ENCODE measurements around the gene CLTCL1.
"Not testable (repeated sequence)": the region's sequence is repeated elsewhere in the genome, so short reads cannot be mapped to it uniquely, and the experiment has no call there.

Gene CLTCL1

GRCh38 chr22:19291580-19292457, at the start of gene CLTCL1:
Gene CLTCL1, minus strand, starts transcription at chr22:19291719. Its CDS starts 78 bp downstream, at chr22:19291641.
- ChIA-PET CTCF (interaction anchor here (0.9 kb wide), 1 partner anchor 13 kb away, joined by 4 read pairs; no protein-coding TSS in a partner anchor), POLR2A (interaction anchor here (0.6 to 3.0 kb wide), 21 partner anchors 8 to 413 kb away, joined by 3 to 20 read pairs (median 4); partner anchors contain the start of genes CDC45, ESS2 and SLC25A1)
- peak; percentile 100 for DNase-seq (ENCODE audit: extremely low spot score)
- peak; percentile 80 for TF ChIP-seq L3MBTL2 (conservative IDR thresholded peaks at IDR 0.05)
- TF ChIP-seq ELF4 (IDR thresholded peaks at IDR 0.05) = 0 out of 2 replicates have a peak, but pooled peaks have one; percentile 27
- TF ChIP-seq SP1 (IDR thresholded peaks at IDR 0.05) = peak; percentile 75
- no peak for TF ChIP-seq LEF1 (IDR thresholded peaks at IDR 0.05; ENCODE audit: borderline replicate concordance)
- no peak for TF ChIP-seq NFRKB (IDR thresholded peaks at IDR 0.05)
- TF ChIP-seq ARNT (IDR thresholded peaks at IDR 0.05) = 0 out of 2 replicates have a peak, but pooled peaks have one; percentile 45
- TF ChIP-seq HDGF (IDR thresholded peaks at IDR 0.05; ENCODE audit: borderline replicate concordance) = 0 out of 2 replicates have a peak, but pooled peaks have one; percentile 69

- no peak for TF ChIP-seq ZNF384 (IDR thresholded peaks at IDR 0.05)
- CTCF ChIA-PET = no interaction called here
- POLR2A ChIA-PET = no interaction called here
- no peak for DNase-seq (ENCODE audit: extremely low spot score)
These were observed 45.6 kb upstream of the CLTCL1 start for GRCh38 chr22:19337137-19337536.

- POLR2A ChIA-PET = no interaction called here
- TF ChIP-seq LEF1 (IDR thresholded peaks at IDR 0.05; ENCODE audit: borderline replicate concordance) (no peak), ARNT (IDR thresholded peaks at IDR 0.05) (no peak), L3MBTL2 (conservative IDR thresholded peaks at IDR 0.05) (no peak), SP1 (IDR thresholded peaks at IDR 0.05) (no peak), SUZ12 (IDR thresholded peaks at IDR 0.05) (no peak), PKNOX1 (IDR thresholded peaks at IDR 0.05) (no peak), BHLHE40 (IDR thresholded peaks at IDR 0.05; ENCODE audit: borderline replicate concordance) (no peak), TARDBP (IDR thresholded peaks at IDR 0.05) (no peak), FOXA1 (IDR thresholded peaks at IDR 0.05) (no peak), ELF4 (IDR thresholded peaks at IDR 0.05) (no peak), HDGF (IDR thresholded peaks at IDR 0.05; ENCODE audit: borderline replicate concordance) (no peak), FOXM1 (IDR thresholded peaks at IDR 0.05; ENCODE audit: borderline replicate concordance) (no peak), FOXK2 (IDR thresholded peaks at IDR 0.05) (no peak), CTBP1 (IDR thresholded peaks at IDR 0.05; ENCODE audit: borderline replicate concordance) (no peak)
- DNase-seq (ENCODE audit: extremely low spot score) = no peak
- CTCF ChIA-PET = no interaction called here
These were observed 44.9 kb upstream of the CLTCL1 start for GRCh38 chr22:19336133-19337075.

GRCh38 chr22:19331975-19332374, 40.5 kb upstream of the CLTCL1 start:
- POLR2A ChIA-PET = no interaction called here
- CTCF ChIA-PET = no interaction called here
- TF ChIP-seq BHLHE40 (IDR thresholded peaks at IDR 0.05; ENCODE audit: borderline replicate concordance) (no peak), FOXA1 (IDR thresholded peaks at IDR 0.05) (no peak), SP1 (IDR thresholded peaks at IDR 0.05) (no peak), L3MBTL2 (conservative IDR thresholded peaks at IDR 0.05) (no peak), ARNT (IDR thresholded peaks at IDR 0.05) (no peak), SUZ12 (IDR thresholded peaks at IDR 0.05) (no peak), ELF4 (IDR thresholded peaks at IDR 0.05) (no peak), HDGF (IDR thresholded peaks at IDR 0.05; ENCODE audit: borderline replicate concordance) (no peak), CTBP1 (IDR thresholded peaks at IDR 0.05; ENCODE audit: borderline replicate concordance) (no peak), TARDBP (IDR thresholded peaks at IDR 0.05) (no peak), FOXK2 (IDR thresholded peaks at IDR 0.05) (no peak), FOXM1 (IDR thresholded peaks at IDR 0.05; ENCODE audit: borderline replicate concordance) (no peak), LEF1 (IDR thresholded peaks at IDR 0.05; ENCODE audit: borderline replicate concordance) (no peak), NFRKB (IDR thresholded peaks at IDR 0.05) (no peak), PKNOX1 (IDR thresholded peaks at IDR 0.05) (no peak), ZNF384 (IDR thresholded peaks at IDR 0.05) (no peak)

GRCh38 chr22:19331474-19331873, 40.0 kb upstream of the CLTCL1 start:
- POLR2A ChIA-PET = no interaction called here
- CTCF ChIA-PET = no interaction called here
- no peak for DNase-seq (ENCODE audit: extremely low spot score)
- TF ChIP-seq ZNF384 (IDR thresholded peaks at IDR 0.05) = no peak
- no peak for TF ChIP-seq FOXK2 (IDR thresholded peaks at IDR 0.05)
- no peak for TF ChIP-seq L3MBTL2 (conservative IDR thresholded peaks at IDR 0.05)
- TF ChIP-seq SUZ12 (IDR thresholded peaks at IDR 0.05) = no peak
- no peak for TF ChIP-seq CTBP1 (IDR thresholded peaks at IDR 0.05; ENCODE audit: borderline replicate concordance)
- no peak for TF ChIP-seq LEF1 (IDR thresholded peaks at IDR 0.05; ENCODE audit: borderline replicate concordance)
- no peak for TF ChIP-seq BHLHE40 (IDR thresholded peaks at IDR 0.05; ENCODE audit: borderline replicate concordance)

More at GRCh38 chr22:19331975-19332374, 40.5 kb upstream of the CLTCL1 start:
- DNase-seq (ENCODE audit: extremely low spot score) = no peak

- no peak for DNase-seq (ENCODE audit: extremely low spot score)
- no peak for TF ChIP-seq ARNT (IDR thresholded peaks at IDR 0.05)
- TF ChIP-seq ELF4 (IDR thresholded peaks at IDR 0.05) = no peak
- TF ChIP-seq PKNOX1 (IDR thresholded peaks at IDR 0.05) = no peak
- no peak for TF ChIP-seq LEF1 (IDR thresholded peaks at IDR 0.05; ENCODE audit: borderline replicate concordance)
- TF ChIP-seq CTBP1 (IDR thresholded peaks at IDR 0.05; ENCODE audit: borderline replicate concordance) = no peak
- TF ChIP-seq SUZ12 (IDR thresholded peaks at IDR 0.05) = no peak
- no peak for TF ChIP-seq L3MBTL2 (conservative IDR thresholded peaks at IDR 0.05)
- no peak for TF ChIP-seq ZNF384 (IDR thresholded peaks at IDR 0.05)
- no peak for TF ChIP-seq FOXA1 (IDR thresholded peaks at IDR 0.05)
- no peak for TF ChIP-seq BHLHE40 (IDR thresholded peaks at IDR 0.05; ENCODE audit: borderline replicate concordance)
- no peak for TF ChIP-seq HDGF (IDR thresholded peaks at IDR 0.05; ENCODE audit: borderline replicate concordance)
- TF ChIP-seq TARDBP (IDR thresholded peaks at IDR 0.05) = no peak
- no peak for TF ChIP-seq SP1 (IDR thresholded peaks at IDR 0.05)
- no peak for TF ChIP-seq FOXM1 (IDR thresholded peaks at IDR 0.05; ENCODE audit: borderline replicate concordance)
- TF ChIP-seq FOXK2 (IDR thresholded peaks at IDR 0.05) = no peak
- TF ChIP-seq NFRKB (IDR thresholded peaks at IDR 0.05) = no peak
- POLR2A ChIA-PET = no interaction called here
- CTCF ChIA-PET = no interaction called here
These were observed 39.4 kb upstream of the CLTCL1 start for GRCh38 chr22:19330865-19331418.

GRCh38 chr22:19330205-19330604, 38.7 kb upstream of the CLTCL1 start:
- CTCF ChIA-PET; DNase-seq (ENCODE audit: extremely low spot score); POLR2A ChIA-PET: not testable (repeated sequence)

Data from HEK293T (cell line).